B cell (primary cell): ENCODE measurements around the gene UGT2B15. TPM values are rescaled to one million over a fixed set of nuclear protein-coding genes. Genes with fewer than 3 reads are reported as not detected.

Source experiments
- ATAC-seq: fragments of 200-7000 bp; cut with Tn5 transposase; one replicate; pipeline ENCODE4 v1.10.0; 2021; ENCODE audit warnings: low read depth, mild to moderate bottlenecking, moderate number of reproducible peaks, moderate library complexity
- CTCF ChIA-PET: fragments of 350-600 bp; sonication (Branson Sonifier 250); formaldehyde crosslinking; loops from one replicate; lab custom pipeline; 2021; ENCODE audit warnings: antibody characterized with exemption, inconsistent platforms; lab: Charles Lee
- POLR2A ChIA-PET: fragments of 350-600 bp; sonication (Branson Sonifier 250); formaldehyde crosslinking; loops from one replicate; lab custom pipeline; 2021; ENCODE audit warnings: antibody characterized with exemption; lab: Charles Lee
- DNase-seq: peaks from one replicate; pipeline ENCODE4 v3.0.0; 2013
- H2AFZ ChIP-seq: 2 replicates; pipeline ENCODE4 v1.6.1; 2012; ENCODE audit warnings: mild to moderate bottlenecking, low read depth, low read length; ENCODE audit not compliant: insufficient read depth, poor library complexity, severe bottlenecking
- H3K27ac ChIP-seq, 2 donors: 1 replicate in 1 of 2; 2 replicates in 1 of 2; pipeline ENCODE4 v1.5.1; 2012 to 2013; ENCODE audit warnings: low read length in 2 of 2, mild to moderate bottlenecking in 2 of 2, moderate library complexity in 1 of 2
- H3K27me3 ChIP-seq, 4 experiments: fragments of 200-600 bp in 1 of 4; sonication (generic) in 1 of 4; replicated peaks in 1 of 4; 1 replicate in 2 of 4; 2 replicates in 2 of 4; pipeline versions ENCODE4 v1.6.1 to v1.7.0; 2013 to 2016; ENCODE audit warnings: low read length in 3 of 4, mild to moderate bottlenecking in 2 of 4, mixed read lengths in 1 of 4, moderate library complexity in 1 of 4; ENCODE audit not compliant: insufficient read depth in 4 of 4, control insufficient read depth in 3 of 4; ENCODE audit errors: control extremely low read depth in 1 of 4
- H3K36me3 ChIP-seq, 2 experiments: replicated peaks in 1 of 2; 1 replicate in 1 of 2; 2 replicates in 1 of 2; pipeline versions ENCODE4 v1.6.1 to v1.7.1; 2013; ENCODE audit warnings: low read length in 1 of 2; ENCODE audit not compliant: insufficient read depth in 2 of 2, control insufficient read depth in 1 of 2; ENCODE audit errors: control extremely low read depth in 1 of 2, extremely low read depth in 1 of 2
- H3K4me1 ChIP-seq, 2 donors: fragments of 200-600 bp in 1 of 2; sonication (generic) in 1 of 2; 1 replicate in 1 of 2; 2 replicates in 1 of 2; pipeline versions ENCODE4 v1.5.1 to v1.6.1; 2013 to 2017; ENCODE audit warnings: low read length in 2 of 2; ENCODE audit not compliant: control insufficient read depth in 2 of 2, insufficient read depth in 2 of 2
- H3K4me2 ChIP-seq: replicated peaks from 2 replicates; pipeline ENCODE3; 2012; ENCODE audit warnings: mild to moderate bottlenecking, low read depth, low read length; ENCODE audit not compliant: poor library complexity, severe bottlenecking
- H3K4me3 ChIP-seq, 5 experiments: fragments of 200-600 bp in 1 of 5; sonication (generic) in 1 of 5; 1 replicate in 3 of 5; 2 replicates in 2 of 5; pipeline versions ENCODE4 v1.5.1 to v1.7.0; 2011 to 2016; ENCODE audit warnings: low read length in 4 of 5, mild to moderate bottlenecking in 4 of 5, low read depth in 2 of 5, control low read depth in 1 of 5, moderate library complexity in 1 of 5; ENCODE audit not compliant: insufficient read depth in 1 of 5; ENCODE audit errors: control extremely low read depth in 1 of 5, extremely low read depth in 1 of 5
- H3K79me2 ChIP-seq: fragments of 200-600 bp; sonication (generic); one replicate; pipeline ENCODE4 v1.6.0; 2016; ENCODE audit warnings: low read length; ENCODE audit not compliant: control insufficient read depth, insufficient read depth
- H3K9ac ChIP-seq: fragments of 200-600 bp; sonication (generic); 2 replicates; pipeline ENCODE4 v1.6.1; 2017; ENCODE audit warnings: mild to moderate bottlenecking, low read length, moderate library complexity
- H3K9me3 ChIP-seq, 3 donors: one replicate each; pipeline versions ENCODE4 v1.6.1 to v1.7.1; 2013; ENCODE audit warnings: low read length in 2 of 3; ENCODE audit not compliant: control insufficient read depth in 2 of 3, insufficient read depth in 1 of 3; ENCODE audit errors: control extremely low read depth in 1 of 3
- H4K20me1 ChIP-seq: 2 replicates; pipeline ENCODE4 v1.6.0; 2012; ENCODE audit warnings: mild to moderate bottlenecking, low read length; ENCODE audit not compliant: insufficient read depth, control insufficient read depth, poor library complexity, severe bottlenecking
- H3K27ac Mint-ChIP-seq: one replicate; pipeline ENCODE4 v1.8.0; 2021; ENCODE audit warnings: mixed read lengths
- H3K27me3 Mint-ChIP-seq: one replicate; pipeline ENCODE4 v1.8.0; 2021; ENCODE audit warnings: mixed read lengths
- H3K4me1 Mint-ChIP-seq: one replicate; pipeline ENCODE4 v1.8.0; 2021; ENCODE audit warnings: mixed read lengths
- H3K4me3 Mint-ChIP-seq: one replicate; pipeline ENCODE4 v1.8.0; 2021; ENCODE audit warnings: mixed read lengths
- H3K9me3 Mint-ChIP-seq: one replicate; pipeline ENCODE4 v1.8.0; 2022; ENCODE audit warnings: mixed read lengths; ENCODE audit not compliant: insufficient read depth
- EZH2 ChIP-seq: IDR thresholded peaks from 2 replicates; pipeline ENCODE4 v1.6.1; 2012; ENCODE audit warnings: borderline replicate concordance, low read depth, mild to moderate bottlenecking, moderate library complexity, low read length; ENCODE audit not compliant: insufficient read depth, poor library complexity, severe bottlenecking
- WGBS: methylation state at CpG from one replicate; pipeline ENCODE4 v1.1.5; 2013; ENCODE audit warnings: missing lambda C conversion rate; ENCODE audit not compliant: insufficient coverage; 5-methylcytosine and 5-hydroxymethylcytosine counted together
- intact Hi-C: fragments of 100-400 bp; cut with micrococcal nuclease; formaldehyde crosslinking; loops from one replicate; pipeline ENCODE4 v1.10.0; 2022
- polyA plus RNA-seq: library from polyadenylated mRNA; depleted of rRNA; stranded (reverse); fragments of >200 nt; gene quantifications from 2 replicates; pipeline ENCODE4 v1.2.3, GENCODE V29; 2012
- total RNA-seq, 2 donors: library from RNA; stranded (reverse); fragments of 120-200 nt in 1 of 2; gene quantifications; 1 replicate in 1 of 2; 2 replicates in 1 of 2; pipeline versions ENCODE4 v1.2.3 to v1.2.4, GENCODE V29; 2013 to 2022
- TF ChIP-seq, protein P1 (sequence below): fragments of 200-600 bp; IDR thresholded peaks from one replicate; pipeline ENCODE4 v1.8.0; 2022; ENCODE audit warnings: antibody characterized with exemption, mild to moderate bottlenecking

UGT2B15 gene
- total and polyA plus RNA-seq, 2 donors (not counting 1 experiment from before 2014, with no cell fraction given): not detected

DNA sequence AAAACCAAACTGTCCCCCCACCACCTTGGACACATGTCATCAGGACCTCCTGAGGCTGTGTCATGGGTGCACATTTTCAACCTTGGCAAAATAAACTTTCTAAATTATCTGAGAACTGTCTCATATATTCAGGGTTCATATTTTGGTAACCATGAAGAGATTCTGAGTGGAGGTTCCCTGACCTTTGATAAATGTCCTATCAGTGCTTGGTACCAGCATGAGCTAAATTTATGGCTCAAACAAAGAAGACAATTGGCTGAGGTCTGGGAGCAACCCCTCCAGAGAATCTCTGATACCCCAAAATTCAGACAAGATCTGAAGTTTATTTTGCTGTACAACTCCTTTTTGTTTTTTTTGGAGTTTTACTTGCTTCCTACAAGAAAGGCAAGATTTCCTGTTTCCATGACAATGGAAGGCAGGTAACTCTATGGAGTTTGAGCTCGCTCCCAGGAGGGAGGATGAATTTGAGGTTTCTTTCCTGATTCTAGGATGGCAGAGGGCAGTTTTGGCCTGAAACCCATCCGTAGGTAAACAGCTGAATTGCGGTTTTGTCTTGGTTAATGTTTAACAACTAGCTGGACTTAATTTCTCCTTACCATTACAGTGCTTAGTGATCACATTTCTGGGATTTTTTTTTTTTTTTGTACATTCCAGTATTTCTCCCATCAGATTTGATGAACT is 14.5 kb downstream of the UGT2B15 start:
- Histone ChIP-seq H2AFZ (no peak overlapping the region), H3K9ac (no peak overlapping the region), H3K4me2 (no peak overlapping the region), H3K4me3 (no peak overlapping the region), H3K79me2 (no peaks in the 10 kb centered on the region), H3K27ac (no peak overlapping the region), H3K4me1 (no peaks in the 10 kb centered on the region), H3K9me3 (no peaks in the 10 kb centered on the region), H3K36me3 (no peaks in the 10 kb centered on the region), H3K27me3 (no peaks in the 10 kb centered on the region), H4K20me1 (no peaks in the 10 kb centered on the region)
- no peak for TF ChIP-seq EZH2
- TF ChIP-seq, protein P1, sequence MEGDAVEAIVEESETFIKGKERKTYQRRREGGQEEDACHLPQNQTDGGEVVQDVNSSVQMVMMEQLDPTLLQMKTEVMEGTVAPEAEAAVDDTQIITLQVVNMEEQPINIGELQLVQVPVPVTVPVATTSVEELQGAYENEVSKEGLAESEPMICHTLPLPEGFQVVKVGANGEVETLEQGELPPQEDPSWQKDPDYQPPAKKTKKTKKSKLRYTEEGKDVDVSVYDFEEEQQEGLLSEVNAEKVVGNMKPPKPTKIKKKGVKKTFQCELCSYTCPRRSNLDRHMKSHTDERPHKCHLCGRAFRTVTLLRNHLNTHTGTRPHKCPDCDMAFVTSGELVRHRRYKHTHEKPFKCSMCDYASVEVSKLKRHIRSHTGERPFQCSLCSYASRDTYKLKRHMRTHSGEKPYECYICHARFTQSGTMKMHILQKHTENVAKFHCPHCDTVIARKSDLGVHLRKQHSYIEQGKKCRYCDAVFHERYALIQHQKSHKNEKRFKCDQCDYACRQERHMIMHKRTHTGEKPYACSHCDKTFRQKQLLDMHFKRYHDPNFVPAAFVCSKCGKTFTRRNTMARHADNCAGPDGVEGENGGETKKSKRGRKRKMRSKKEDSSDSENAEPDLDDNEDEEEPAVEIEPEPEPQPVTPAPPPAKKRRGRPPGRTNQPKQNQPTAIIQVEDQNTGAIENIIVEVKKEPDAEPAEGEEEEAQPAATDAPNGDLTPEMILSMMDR: no peak
- Mint-ChIP-seq H3K4me1 (no peaks in the 10 kb centered on the region), H3K9me3 (no peaks in the 10 kb centered on the region), H3K27me3 (no peaks in the 10 kb centered on the region), H3K4me3 (no peak overlapping the region), H3K27ac (no peak overlapping the region)
- 86% methylated on average over 1 of the region's 3 CpGs for WGBS
- CTCF ChIA-PET: no interaction called here
- no peak for DNase-seq
- POLR2A ChIA-PET: no interaction called here
- intact Hi-C loops: no loop called here
- no peak for ATAC-seq

DNA sequence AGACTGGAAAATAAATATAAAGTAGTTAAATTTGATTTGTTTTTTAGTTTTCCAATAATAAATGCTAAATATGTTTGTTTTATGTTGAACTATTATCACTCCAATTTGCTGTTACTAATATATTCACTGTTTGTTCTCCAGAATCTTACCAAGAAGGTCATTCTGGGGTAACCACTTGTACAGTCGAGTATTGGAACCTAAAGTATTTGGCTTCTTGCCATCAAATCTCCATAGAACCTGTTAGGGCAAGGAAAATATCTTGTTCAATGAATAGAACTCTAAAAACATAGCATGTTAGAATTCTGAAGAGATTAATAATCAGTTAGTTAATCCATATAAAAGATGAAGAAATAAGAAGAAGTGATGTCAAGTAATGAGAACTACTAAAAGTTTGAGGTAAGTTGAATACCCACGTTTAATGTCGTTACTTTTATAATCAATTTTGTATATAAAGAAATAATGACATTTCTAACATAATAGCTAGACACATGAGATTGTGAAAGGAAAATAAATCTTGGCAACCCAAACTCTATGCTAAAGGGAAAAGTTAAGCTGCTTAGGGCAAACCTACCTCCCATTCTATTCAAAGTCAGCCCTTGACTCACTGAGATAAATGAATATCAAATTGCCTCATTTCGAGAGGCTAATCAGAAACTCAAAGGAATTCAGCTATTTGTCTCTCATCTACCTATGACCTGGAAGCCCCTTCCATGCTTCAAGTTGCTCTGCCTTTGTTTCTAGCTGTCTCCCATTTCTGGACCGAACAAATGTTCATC is 15.3 kb downstream of the UGT2B15 start:
- POLR2A ChIA-PET: no interaction called here
- Histone ChIP-seq H2AFZ (no peak overlapping the region), H3K27me3 (no peaks in the 10 kb centered on the region), H3K4me3 (no peak overlapping the region), H3K79me2 (no peaks in the 10 kb centered on the region), H4K20me1 (no peaks in the 10 kb centered on the region), H3K4me2 (no peak overlapping the region), H3K4me1 (no peaks in the 10 kb centered on the region), H3K27ac (no peak overlapping the region), H3K9ac (no peak overlapping the region), H3K9me3 (no peaks in the 10 kb centered on the region), H3K36me3 (no peaks in the 10 kb centered on the region)
- Mint-ChIP-seq H3K4me3 (no peak overlapping the region), H3K27me3 (no peaks in the 10 kb centered on the region), H3K4me1 (no peaks in the 10 kb centered on the region), H3K27ac (no peak overlapping the region), H3K9me3 (no peaks in the 10 kb centered on the region)
- intact Hi-C loops: no loop called here
- CTCF ChIA-PET: no interaction called here
- TF ChIP-seq, protein P1: no peak
- TF ChIP-seq EZH2: no peak
- no CpG with 5 or more reads among the region's 5 CpGs for WGBS
- DNase-seq: no peak
- no peak for ATAC-seq
